Measurements from ENCODE around the gene TMC3. TPM values are rescaled to one million over a fixed set of nuclear protein-coding genes. Genes with fewer than 3 reads are reported as not detected.

TMC3 gene
- total and polyA plus RNA-seq, 9 of the 15 experiments (the other 6 are each of a cell fraction or from before 2014, with no cell fraction given), result 0.01 to 0.14 TPM; not detected in 7

GRCh38 chr15:81297147-81297572 is 76.9 kb downstream of the TMC3 start:
- no peak for TF ChIP-seq ZNF75A (CRISPR knock-in tag; IDR thresholded peaks at IDR 0.05)
- no peak for TF ChIP-seq PHB2 (IDR thresholded peaks at IDR 0.05; ENCODE audit: low read depth)
- no peak for TF ChIP-seq SP1 (CRISPR knock-in tag; IDR thresholded peaks at IDR 0.05)
- H3K27me3 ChIP-seq (ENCODE audit: control insufficient read depth in 2 of 2, insufficient read depth in 2 of 2, low read length in 2 of 2), result no peaks in the 10 kb centered on the region
- H3K36me3 ChIP-seq (ENCODE audit: control insufficient read depth, insufficient read depth, low read length), result no peaks in the 10 kb centered on the region; the same call in 2 of the 3 replicates
- CTCF ChIA-PET (ENCODE audit: low intra/inter-chr PET ratio), result no interaction called here
- no peak overlapping the region for H3K4me3 ChIP-seq
- POLR2A ChIA-PET, result interaction anchor here (0.7 kb wide), 1 partner anchor 98 kb away, joined by 3 read pairs; no protein-coding TSS in a partner anchor
- H3K9ac ChIP-seq (ENCODE audit: insufficient read depth in 1 of 2, low read depth in 2 of 2, low read length in 2 of 2), result no peak overlapping the region
- H3K9me1 ChIP-seq (ENCODE audit: control insufficient read depth, insufficient read depth, low read length), result no peaks in the 10 kb centered on the region
- no peaks in the 10 kb centered on the region for H3K9me3 ChIP-seq (replicated peaks; ENCODE audit: control insufficient read depth, insufficient read depth, low read depth, low read length)
- in situ Hi-C loops (cut with MboI) (no loop called here), intact Hi-C loops (cut with micrococcal nuclease) (no loop called here)
- WGBS (ENCODE audit: insufficient coverage, low coverage, missing lambda C conversion rate), result 24% methylated on average over 3 of the region's 3 CpGs
- H2AFZ ChIP-seq (ENCODE audit: low read depth, low read length), result no peak overlapping the region
- no peaks in the 10 kb centered on the region for H3K79me2 ChIP-seq (ENCODE audit: control insufficient read depth, insufficient read depth, low read length)
- H3K27ac ChIP-seq (ENCODE audit: extremely low read depth, low read depth, low read length), result no peak overlapping the region
- no peak overlapping the region for H3K4me2 ChIP-seq (ENCODE audit: insufficient read depth, low read length)
- no peak for DNase-seq (ENCODE audit: extremely low read depth in 1 of 4, low spot score in 3 of 4)
- BruUV-seq (replicated peaks), result no TSS peak
- H4K20me1 ChIP-seq (replicated peaks; ENCODE audit: control insufficient read depth, insufficient read depth, low read length), result no peaks in the 10 kb centered on the region
- no peak for FAIRE-seq
- H3K4me1 ChIP-seq (replicated peaks in 1 of 2; ENCODE audit: control insufficient read depth in 2 of 2, insufficient read depth in 2 of 2, low read length in 2 of 2), result no peaks in the 10 kb centered on the region
- ATAC-seq, result no peak

GRCh38 chr15:81296673-81297072 is 77.3 kb downstream of the TMC3 start:
- no peak overlapping the region for H3K4me3 ChIP-seq
- in situ Hi-C loops (cut with MboI), result no loop called here
- H4K20me1 ChIP-seq (replicated peaks; ENCODE audit: control insufficient read depth, insufficient read depth, low read length), result no peaks in the 10 kb centered on the region
- no peaks in the 10 kb centered on the region for H3K27me3 ChIP-seq (ENCODE audit: control insufficient read depth in 2 of 2, insufficient read depth in 2 of 2, low read length in 2 of 2)
- no peaks in the 10 kb centered on the region for H3K9me3 ChIP-seq (replicated peaks; ENCODE audit: control insufficient read depth, insufficient read depth, low read depth, low read length)
- H3K4me1 ChIP-seq (replicated peaks in 1 of 2; ENCODE audit: control insufficient read depth in 2 of 2, insufficient read depth in 2 of 2, low read length in 2 of 2), result no peaks in the 10 kb centered on the region
- H3K79me2 ChIP-seq (ENCODE audit: control insufficient read depth, insufficient read depth, low read length), result no peaks in the 10 kb centered on the region
- H3K9ac ChIP-seq (ENCODE audit: insufficient read depth in 1 of 2, low read depth in 2 of 2, low read length in 2 of 2), result no peak overlapping the region
- 42% methylated on average over 11 of the region's 11 CpGs for WGBS (ENCODE audit: insufficient coverage, low coverage, missing lambda C conversion rate)
- intact Hi-C loops (cut with micrococcal nuclease), result no loop called here
- ChIA-PET CTCF (ENCODE audit: low intra/inter-chr PET ratio) (no interaction called here), POLR2A (interaction anchor here (0.7 kb wide), 1 partner anchor 98 kb away, joined by 3 read pairs; no protein-coding TSS in a partner anchor)
- H2AFZ ChIP-seq (ENCODE audit: low read depth, low read length), result no peak overlapping the region
- H3K4me2 ChIP-seq (ENCODE audit: insufficient read depth, low read length), result no peak overlapping the region
- H3K9me1 ChIP-seq (ENCODE audit: control insufficient read depth, insufficient read depth, low read length), result no peaks in the 10 kb centered on the region
- no TSS peak for BruUV-seq (replicated peaks)
- FAIRE-seq (no peak), DNase-seq (ENCODE audit: extremely low read depth in 1 of 4, low spot score in 3 of 4) (no peak), ATAC-seq (no peak)
- no peaks in the 10 kb centered on the region; the same call in 2 of the 3 replicates for H3K36me3 ChIP-seq (ENCODE audit: control insufficient read depth, insufficient read depth, low read length)
- H3K27ac ChIP-seq (ENCODE audit: extremely low read depth, low read depth, low read length), result no peak overlapping the region
- no peak for TF ChIP-seq FIP1L1 (IDR thresholded peaks at IDR 0.05; ENCODE audit: low read depth, low read length, poor library complexity, severe bottlenecking)
- no peak for TF ChIP-seq MBD1 (CRISPR knock-in tag; IDR thresholded peaks at IDR 0.05)
- no peak for TF ChIP-seq AFF1 (IDR thresholded peaks at IDR 0.05; ENCODE audit: low read depth in 1 of 2, partially characterized antibody in 2 of 2)
- no peak for TF ChIP-seq ZNF398 (CRISPR knock-in tag; IDR thresholded peaks at IDR 0.05)
- TF ChIP-seq NCOA6 (IDR thresholded peaks at IDR 0.05), result no peak
